A549 treated with GW870086 at 1 μM for 4 hours (cell line): ENCODE results near the gene UCP3. TPM values are rescaled to one million over a fixed set of nuclear protein-coding genes. Genes with fewer than 3 reads are reported as not detected.

ENCODE experiments used
- total RNA-seq: library from RNA; stranded (reverse); fragments of 200-300 nt; extraction: Qiagen RNA extraction; gene quantifications from 5 replicates; pipeline ENCODE4 v1.2.3, GENCODE V29; 2022; ENCODE audit warnings: low read depth

The UCP3 gene
- total RNA-seq = 0.97 to 3.0 TPM (median 1.4 TPM) in 5 replicates

DNA sequence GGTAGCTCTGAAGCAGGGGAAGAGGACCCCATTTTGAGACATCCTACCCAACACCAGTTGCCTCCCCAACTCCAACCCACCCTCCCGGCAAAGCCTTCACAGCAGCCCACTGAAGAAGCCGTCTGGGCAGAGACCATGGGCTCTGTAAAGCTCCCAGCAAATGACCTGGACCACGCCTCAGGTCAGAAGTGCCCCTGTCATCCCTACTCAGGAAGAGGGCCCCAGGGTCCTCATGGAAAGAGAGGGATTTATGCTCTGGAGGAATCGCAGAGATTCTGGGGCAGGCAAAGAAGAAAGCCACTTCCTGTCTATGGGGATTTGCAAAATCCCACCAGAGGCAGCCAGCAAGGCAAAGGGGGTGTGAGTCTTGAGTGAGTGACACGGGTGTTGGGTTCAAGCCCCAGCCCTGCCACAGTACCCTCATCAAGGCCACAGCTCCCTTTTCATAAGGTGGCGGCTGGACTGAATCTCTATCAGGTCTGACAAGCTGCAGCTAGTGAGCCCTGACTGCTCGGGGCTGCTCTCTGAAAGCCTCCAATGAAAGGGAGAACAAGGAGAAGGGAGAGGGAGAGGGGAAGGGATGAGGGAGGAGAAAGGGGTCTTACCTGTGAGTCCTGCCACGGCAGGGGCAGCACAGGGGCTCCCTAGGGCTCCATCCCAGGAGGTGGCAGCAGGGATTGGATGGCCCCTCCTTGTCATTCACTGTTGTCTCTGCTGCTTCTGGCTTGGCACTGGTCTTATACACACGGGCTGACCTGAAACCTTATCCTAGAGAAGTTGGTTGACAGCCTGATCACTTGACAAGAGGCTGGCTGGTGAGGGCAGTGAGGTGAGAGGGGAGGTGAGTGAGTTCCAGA lies at the start of gene UCP3:
UCP3 (minus strand) TSS at position 713 of the 857 bp plus-strand sequence. CDS start 2,043 bp downstream, outside the sequence.

DNA sequence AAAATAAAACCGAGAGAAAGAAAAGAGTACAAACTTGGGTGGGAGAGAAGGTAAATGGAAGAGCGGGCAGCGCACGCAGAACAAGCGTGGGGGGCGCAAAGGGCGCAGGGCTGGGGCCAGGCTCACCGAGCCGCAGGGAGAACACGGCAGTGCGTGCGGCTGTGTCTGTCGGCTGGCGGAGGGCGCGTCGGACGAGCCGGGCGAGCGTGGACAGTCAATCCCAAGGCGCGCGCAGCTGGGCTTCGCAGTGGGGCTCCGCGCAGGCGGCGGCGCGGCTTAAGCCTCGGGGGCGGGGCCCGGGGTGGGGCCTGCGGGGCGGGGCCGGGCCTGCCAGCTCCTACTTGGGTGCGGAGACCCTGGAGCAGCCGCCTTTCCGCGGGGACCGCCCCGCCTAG lies 26.3 kb downstream of the UCP3 start, which contains the start of gene UCP2:
UCP2 (minus strand) TSS at position 249 of the 395 bp plus-strand sequence. CDS start 4,465 bp downstream, outside the sequence.

DNA sequence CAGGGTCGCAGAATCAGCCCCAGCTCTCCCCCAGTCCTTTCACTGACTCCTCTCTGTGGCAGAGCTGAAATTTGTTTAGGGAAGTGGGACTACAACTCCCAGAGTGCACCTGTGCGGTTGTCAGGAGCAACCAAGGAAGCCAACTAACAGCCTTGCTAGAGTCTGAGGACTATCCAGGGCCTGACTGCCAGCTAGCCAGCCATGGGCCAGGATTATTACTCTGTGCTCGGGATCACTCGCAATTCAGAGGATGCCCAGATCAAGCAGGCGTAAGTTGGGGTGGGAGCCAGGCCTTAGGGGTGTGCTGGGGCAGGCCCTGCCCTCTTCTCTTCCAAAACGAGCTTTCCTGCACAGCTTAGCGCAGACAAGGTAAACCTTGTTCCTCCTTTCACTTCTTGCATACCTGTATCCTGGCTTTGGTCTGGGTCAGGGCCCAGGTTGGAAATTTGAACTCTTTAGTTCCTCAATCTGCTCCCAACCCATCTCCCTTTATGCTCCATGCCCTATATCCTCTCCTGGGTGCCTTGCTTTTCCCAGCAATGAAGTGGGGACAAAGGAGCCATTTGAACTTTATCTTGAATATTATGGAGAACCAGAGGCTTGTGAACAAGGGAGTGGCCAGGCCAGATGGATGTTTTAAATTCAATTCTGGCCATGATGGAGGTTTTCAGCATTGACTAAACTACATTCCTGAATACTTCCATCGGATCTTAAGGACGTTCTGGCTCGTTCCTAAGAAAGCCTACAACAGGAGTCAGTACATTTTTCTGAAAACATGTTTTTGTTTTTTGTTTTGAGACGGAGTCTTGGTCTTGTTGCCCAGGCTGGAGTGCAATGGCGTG lies 57.8 kb downstream of the UCP3 start, which contains the start of gene DNAJB13:
DNAJB13 (plus strand) TSS at position 158 of the 842 bp plus-strand sequence; CDS start at position 202, 44 bp downstream.

Other genes starting within 250 kb of the UCP3 start
- gene RAB6A, start 248.0 kb downstream of the UCP3 start, total RNA-seq = 46.4 to 68.4 TPM (median 62.5 TPM) in 5 replicates
- gene MRPL48, start 221.2 kb downstream of the UCP3 start, total RNA-seq = 46.3 to 57.0 TPM (median 48.9 TPM) in 5 replicates
- 129 to 152 TPM (median 132 TPM) in 5 replicates for gene COA4, start 132.2 kb downstream of the UCP3 start, total RNA-seq
- 10.3 to 12.6 TPM (median 12.0 TPM) in 5 replicates for gene PAAF1, start 132.1 kb downstream of the UCP3 start, total RNA-seq
- 0.27 to 1.3 TPM (median 0.57 TPM) in 5 replicates for gene DNAJB13, start 58.1 kb downstream of the UCP3 start, total RNA-seq
- gene UCP2, start 26.2 kb downstream of the UCP3 start, total RNA-seq = 81.3 to 93.5 TPM (median 86.1 TPM) in 5 replicates
- gene C2CD3, start 161.9 kb upstream of the UCP3 start, total RNA-seq = 15.8 to 18.5 TPM (median 17.0 TPM) in 5 replicates
- 47.4 to 57.9 TPM (median 53.9 TPM) in 5 replicates for gene PPME1, start 162.2 kb upstream of the UCP3 start, total RNA-seq